Measurements from ENCODE around the gene USP13. TPM values are rescaled to one million over a fixed set of nuclear protein-coding genes. Genes with fewer than 3 reads are reported as not detected.

Gene USP13
- total and polyA plus RNA-seq, 2 of the 13 experiments (the other 11 are each of a cell fraction or from before 2014, with no cell fraction given), result 15.9 to 36.7 TPM

- DNase-seq (ENCODE audit: low spot score), result no peak
- Histone ChIP-seq H2AFZ (ENCODE audit: low read length) (no peak overlapping the region), H3K27me3 (ENCODE audit: control insufficient read depth in 1 of 2, insufficient read depth in 2 of 2, low read length in 2 of 2) (no peaks in the 10 kb centered on the region), H4K20me1 (ENCODE audit: insufficient read depth, low read length) (no peaks in the 10 kb centered on the region), H3K79me2 (ENCODE audit: insufficient read depth, low read length) (no peaks in the 10 kb centered on the region), H3K4me1 (ENCODE audit: insufficient read depth, low read length) (no peaks in the 10 kb centered on the region), H3K9me3 (ENCODE audit: low read length) (no peaks in the 10 kb centered on the region), H3K4me2 (ENCODE audit: low read depth, low read length) (no peak overlapping the region), H3K36me3 (replicated peaks in 1 of 2; ENCODE audit: control insufficient read depth in 1 of 2, insufficient read depth in 2 of 2, low read length in 2 of 2) (peaks cover 8 to 43% of the 10 kb centered on the region in 2 experiments), H3K9ac (ENCODE audit: insufficient read depth, low read depth, low read length) (no peak overlapping the region), H3K4me3 (replicated peaks in 1 of 3; ENCODE audit: insufficient read depth in 1 of 3, low read depth in 2 of 3, low read length in 3 of 3) (no peak overlapping the region), H3K27ac (ENCODE audit: extremely low read length, insufficient read depth, low read length) (no peak overlapping the region)
- POLR2A ChIA-PET, result no interaction called here
- intact Hi-C loops (cut with micrococcal nuclease; ENCODE audit: unreplicated experiment) (no loop called here), in situ Hi-C loops (cut with HindIII; ENCODE audit: extremely low pct_ligation_motif_present, low pct_unique_long_range_greater_than_20kb) (no loop called here)
- BruUV-seq (replicated peaks), result no TSS peak
- 98% methylated on average over 10 of the region's 10 CpGs for WGBS (ENCODE audit: low lambda C conversion rate)
- CTCF ChIA-PET (ENCODE audit: low intra/inter-chr PET ratio, low total read pairs), result no interaction called here
- ATAC-seq, result no peak
- FAIRE-seq, result no peak
- TF ChIP-seq SMARCC2 (IDR thresholded peaks at IDR 0.05) (no peak), ATF7-NPFF (CRISPR knock-in tag; IDR thresholded peaks at IDR 0.05; ENCODE audit: low read depth) (no peak), HCFC1 (IDR thresholded peaks at IDR 0.05; ENCODE audit: low read depth, low read length) (no peak), DBP (CRISPR knock-in tag; IDR thresholded peaks at IDR 0.05; ENCODE audit: not compliant biosample characterization) (no peak), HNRNPL (IDR thresholded peaks at IDR 0.05; ENCODE audit: low read depth, low read length) (no peak), MLLT10 (CRISPR knock-in tag; IDR thresholded peaks at IDR 0.05) (no peak), ZNF605 (CRISPR knock-in tag; IDR thresholded peaks at IDR 0.05) (no peak), ZEB1 (IDR thresholded peaks at IDR 0.05; ENCODE audit: insufficient replicate concordance, low read depth) (no peak), MTERF4 (CRISPR knock-in tag; IDR thresholded peaks at IDR 0.05) (no peak)
- TF ChIP-seq, protein P1, sequence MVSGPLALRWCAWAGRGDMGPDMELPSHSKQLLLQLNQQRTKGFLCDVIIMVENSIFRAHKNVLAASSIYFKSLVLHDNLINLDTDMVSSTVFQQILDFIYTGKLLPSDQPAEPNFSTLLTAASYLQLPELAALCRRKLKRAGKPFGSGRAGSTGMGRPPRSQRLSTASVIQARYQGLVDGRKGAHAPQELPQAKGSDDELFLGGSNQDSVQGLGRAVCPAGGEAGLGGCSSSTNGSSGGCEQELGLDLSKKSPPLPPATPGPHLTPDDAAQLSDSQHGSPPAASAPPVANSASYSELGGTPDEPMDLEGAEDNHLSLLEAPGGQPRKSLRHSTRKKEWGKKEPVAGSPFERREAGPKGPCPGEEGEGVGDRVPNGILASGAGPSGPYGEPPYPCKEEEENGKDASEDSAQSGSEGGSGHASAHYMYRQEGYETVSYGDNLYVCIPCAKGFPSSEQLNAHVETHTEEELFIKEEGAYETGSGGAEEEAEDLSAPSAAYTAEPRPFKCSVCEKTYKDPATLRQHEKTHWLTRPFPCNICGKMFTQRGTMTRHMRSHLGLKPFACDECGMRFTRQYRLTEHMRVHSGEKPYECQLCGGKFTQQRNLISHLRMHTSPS (CRISPR knock-in tag; IDR thresholded peaks at IDR 0.05; ENCODE audit: low read depth), result no peak
Observed at GRCh38 chr3:179719048-179719734, 66.4 kb downstream of the USP13 start.

All from HepG2 (cell line).